Neural cell (in vitro differentiated cells): Measurements from ENCODE around the gene SCNN1G. TPM values are rescaled to one million over a fixed set of nuclear protein-coding genes. Genes with fewer than 3 reads are reported as not detected.

Experiments
- H2AFZ ChIP-seq: fragments of 200-600, 300-800 bp; sonication (generic), shearing (Covaris generic); 2 replicates; pipeline ENCODE4 v1.6.0; 2014; ENCODE audit warnings: low read depth, mild to moderate bottlenecking, antibody characterized with exemption, low read length, moderate library complexity
- H3F3A ChIP-seq: fragments of 200-600 bp; shearing (Covaris generic); 2 replicates; pipeline ENCODE4 v1.6.1; 2016; ENCODE audit warnings: mild to moderate bottlenecking, moderate library complexity, mixed read lengths, antibody characterized with exemption, low read length; ENCODE audit not compliant: insufficient read depth, poor library complexity, severe bottlenecking
- H3K27ac ChIP-seq: fragments of 200-600, 300-800 bp; sonication (generic), shearing (Covaris generic); 2 replicates; pipeline ENCODE4 v1.5.1; 2014; ENCODE audit warnings: mild to moderate bottlenecking, low read length, moderate library complexity
- H3K27me3 ChIP-seq: fragments of 300-800, 200-600 bp; sonication (generic), shearing (Covaris generic); 2 replicates; pipeline ENCODE4 v1.6.0; 2014; ENCODE audit warnings: mild to moderate bottlenecking, low read depth, low read length, moderate library complexity; ENCODE audit not compliant: insufficient read depth
- H3K36me3 ChIP-seq: fragments of 300-800, 200-600 bp; sonication (generic), shearing (Covaris generic); 2 replicates; pipeline ENCODE4 v1.5.1; 2014; ENCODE audit warnings: mild to moderate bottlenecking, antibody characterized with exemption, low read length, moderate library complexity; ENCODE audit not compliant: insufficient read depth
- H3K4me2 ChIP-seq: fragments of 300-800, 200-600 bp; sonication (generic), shearing (Covaris generic); 2 replicates; pipeline ENCODE4 v1.6.0; 2014; ENCODE audit warnings: mild to moderate bottlenecking, low read length
- H3K4me3 ChIP-seq: fragments of 300-800, 200-600 bp; sonication (generic), shearing (Covaris generic); 2 replicates; pipeline ENCODE4 v1.5.1; 2014; ENCODE audit warnings: mild to moderate bottlenecking, low read length, moderate library complexity
- H3K79me2 ChIP-seq: fragments of 200-600 bp; shearing (Covaris generic); replicated peaks from 2 replicates; pipeline ENCODE4 v1.6.0; 2014; ENCODE audit warnings: mild to moderate bottlenecking, low read length, moderate library complexity; ENCODE audit not compliant: insufficient read depth
- H3K9ac ChIP-seq: fragments of 300-800, 200-600 bp; sonication (generic), shearing (Covaris generic); 2 replicates; pipeline ENCODE4 v1.6.1; 2016; ENCODE audit warnings: mild to moderate bottlenecking, low read length, mixed read lengths
- H3K9me2 ChIP-seq: fragments of 200-600 bp; shearing (Covaris generic); 2 replicates; pipeline ENCODE4 v1.6.1; 2016; ENCODE audit warnings: mild to moderate bottlenecking, low read length, mixed read lengths; ENCODE audit not compliant: insufficient read depth
- H3K9me3 ChIP-seq: fragments of 200-600, 300-800 bp; sonication (generic), shearing (Covaris generic); 2 replicates; pipeline ENCODE4 v1.6.1; 2016; ENCODE audit warnings: mild to moderate bottlenecking, mixed run types, low read length, moderate library complexity, mixed read lengths
- H4K20me1 ChIP-seq: fragments of 200-600 bp; shearing (Covaris generic); 2 replicates; pipeline ENCODE4 v1.6.1; 2016; ENCODE audit warnings: mild to moderate bottlenecking, mixed run types; ENCODE audit not compliant: insufficient read depth
- EP300 ChIP-seq: fragments of 450-650 bp; conservative IDR thresholded peaks from 2 replicates; pipeline ENCODE4 v1.6.1; 2014; ENCODE audit warnings: antibody characterized with exemption, mild to moderate bottlenecking, moderate library complexity; ENCODE audit not compliant: poor library complexity, severe bottlenecking
- EZH2 ChIP-seq: fragments of 200-600, 300-800 bp; shearing (Covaris generic), sonication (generic); IDR thresholded peaks from 2 replicates; pipeline ENCODE4 v1.6.1; 2014; ENCODE audit warnings: antibody characterized with exemption, low read length, borderline replicate concordance, mild to moderate bottlenecking; ENCODE audit not compliant: insufficient read depth, poor library complexity, severe bottlenecking
- MXI1 ChIP-seq: fragments of 450-650 bp; conservative IDR thresholded peaks from 2 replicates; pipeline ENCODE4 v1.6.1; 2014; ENCODE audit warnings: antibody characterized with exemption, mild to moderate bottlenecking; ENCODE audit not compliant: poor library complexity, severe bottlenecking
- POLR2AphosphoS5 ChIP-seq: IDR thresholded peaks from 2 replicates; pipeline ENCODE4 v1.6.1; 2012
- RAD21 ChIP-seq: fragments of 450-650 bp; conservative IDR thresholded peaks from 2 replicates; pipeline ENCODE4 v1.6.1; 2014; ENCODE audit warnings: antibody characterized with exemption, mild to moderate bottlenecking, moderate library complexity
- REST ChIP-seq: IDR thresholded peaks from 2 replicates; pipeline ENCODE4 v1.6.1; 2012; ENCODE audit warnings: borderline replicate concordance
- SMC3 ChIP-seq: fragments of 450-650 bp; conservative IDR thresholded peaks from 2 replicates; pipeline ENCODE4 v1.6.1; 2014; ENCODE audit warnings: antibody characterized with exemption, mild to moderate bottlenecking, moderate library complexity; ENCODE audit not compliant: poor library complexity
- TAF1 ChIP-seq: IDR thresholded peaks from 2 replicates; pipeline ENCODE4 v1.6.1; 2012; ENCODE audit warnings: low read depth
- polyA plus RNA-seq: library from polyadenylated mRNA; depleted of rRNA; stranded (reverse); fragments of >200 nt; gene quantifications from 2 replicates; pipeline ENCODE4 v1.2.3, GENCODE V29; 2014
- TF ChIP-seq, protein P1 (sequence below): fragments of 450-650 bp; IDR thresholded peaks from 2 replicates; pipeline ENCODE4 v1.5.1; 2014; ENCODE audit warnings: antibody characterized with exemption, mild to moderate bottlenecking, moderate library complexity; ENCODE audit not compliant: poor library complexity, severe bottlenecking

SCNN1G gene
- polyA plus RNA-seq, 1 donor from 2014 or later: not detected

GRCh38 chr16:23223368-23223767, 40.8 kb downstream of the SCNN1G start:
- no peaks in the 10 kb centered on the region for H3K36me3 ChIP-seq
- H3K27ac ChIP-seq: no peak overlapping the region
- no peak overlapping the region for H3K4me3 ChIP-seq
- TF ChIP-seq REST: no peak
- no peak for TF ChIP-seq POLR2AphosphoS5
- no peak for TF ChIP-seq MXI1
- TF ChIP-seq TAF1: no peak
- TF ChIP-seq, protein P1, sequence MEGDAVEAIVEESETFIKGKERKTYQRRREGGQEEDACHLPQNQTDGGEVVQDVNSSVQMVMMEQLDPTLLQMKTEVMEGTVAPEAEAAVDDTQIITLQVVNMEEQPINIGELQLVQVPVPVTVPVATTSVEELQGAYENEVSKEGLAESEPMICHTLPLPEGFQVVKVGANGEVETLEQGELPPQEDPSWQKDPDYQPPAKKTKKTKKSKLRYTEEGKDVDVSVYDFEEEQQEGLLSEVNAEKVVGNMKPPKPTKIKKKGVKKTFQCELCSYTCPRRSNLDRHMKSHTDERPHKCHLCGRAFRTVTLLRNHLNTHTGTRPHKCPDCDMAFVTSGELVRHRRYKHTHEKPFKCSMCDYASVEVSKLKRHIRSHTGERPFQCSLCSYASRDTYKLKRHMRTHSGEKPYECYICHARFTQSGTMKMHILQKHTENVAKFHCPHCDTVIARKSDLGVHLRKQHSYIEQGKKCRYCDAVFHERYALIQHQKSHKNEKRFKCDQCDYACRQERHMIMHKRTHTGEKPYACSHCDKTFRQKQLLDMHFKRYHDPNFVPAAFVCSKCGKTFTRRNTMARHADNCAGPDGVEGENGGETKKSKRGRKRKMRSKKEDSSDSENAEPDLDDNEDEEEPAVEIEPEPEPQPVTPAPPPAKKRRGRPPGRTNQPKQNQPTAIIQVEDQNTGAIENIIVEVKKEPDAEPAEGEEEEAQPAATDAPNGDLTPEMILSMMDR: no peak
- TF ChIP-seq EZH2: no peak
- no peak for TF ChIP-seq RAD21
- TF ChIP-seq SMC3: no peak
- TF ChIP-seq EP300: no peak
- H3K79me2 ChIP-seq: no peaks in the 10 kb centered on the region
- no peak overlapping the region for H3K4me2 ChIP-seq
- no peaks in the 10 kb centered on the region for H3K27me3 ChIP-seq
- H3K9me3 ChIP-seq: no peaks in the 10 kb centered on the region
- no peaks in the 10 kb centered on the region for H3K9me2 ChIP-seq
- H3K9ac ChIP-seq: no peak overlapping the region
- H2AFZ ChIP-seq: no peak overlapping the region
- no peaks in the 10 kb centered on the region for H4K20me1 ChIP-seq
- H3F3A ChIP-seq: no peaks in the 10 kb centered on the region

GRCh38 chr16:23225109-23225508, 42.6 kb downstream of the SCNN1G start:
- no peaks in the 10 kb centered on the region for H3K9me2 ChIP-seq
- no peaks in the 10 kb centered on the region for H3K27me3 ChIP-seq

More at GRCh38 chr16:23225109-23225508, 42.6 kb downstream of the SCNN1G start:
- Histone ChIP-seq H2AFZ (no peak overlapping the region), H3K4me2 (no peak overlapping the region), H3K36me3 (no peaks in the 10 kb centered on the region), H3K27ac (no peak overlapping the region), H4K20me1 (no peaks in the 10 kb centered on the region), H3K4me3 (no peak overlapping the region), H3K9ac (no peak overlapping the region), H3F3A (no peaks in the 10 kb centered on the region), H3K79me2 (no peaks in the 10 kb centered on the region), H3K9me3 (no peaks in the 10 kb centered on the region)
- TF ChIP-seq RAD21: no peak
- no peak for TF ChIP-seq REST
- no peak for TF ChIP-seq SMC3
- TF ChIP-seq POLR2AphosphoS5: no peak
- no peak for TF ChIP-seq MXI1
- TF ChIP-seq EP300: no peak
